ENCODE results near the gene ABR. TPM values are rescaled to one million over a fixed set of nuclear protein-coding genes. Genes with fewer than 3 reads are reported as not detected.

Gene ABR
- total and polyA plus RNA-seq, 2 of the 13 experiments (the other 11 are each of a cell fraction or from before 2014, with no cell fraction given) = 12.4 to 40.4 TPM

GRCh38 chr17:954431-955164 lies 225.2 kb downstream of the ABR start (continued):
- TF ChIP-seq ZNF816 (CRISPR knock-in tag; IDR thresholded peaks at IDR 0.05; ENCODE audit: borderline replicate concordance) (no peak), TIGD3 (CRISPR knock-in tag; IDR thresholded peaks at IDR 0.05; ENCODE audit: borderline replicate concordance) (no peak), CBX1 (IDR thresholded peaks at IDR 0.05; ENCODE audit: low read depth) (no peak), ATF2 (CRISPR knock-in tag; IDR thresholded peaks at IDR 0.05) (peak; percentile 63; the same call in 1 of the 2 replicates), ZNF280D (CRISPR knock-in tag; IDR thresholded peaks at IDR 0.05) (0 out of 2 replicates have a peak, but pooled peaks have one; percentile 31), SETDB1 (CRISPR knock-in tag; IDR thresholded peaks at IDR 0.05; ENCODE audit: borderline replicate concordance) (no peak), AKAP8 (CRISPR knock-in tag; IDR thresholded peaks at IDR 0.05) (no peak), POLR2G (IDR thresholded peaks at IDR 0.05; ENCODE audit: low read depth, low read length) (no peak), CREBL2 (CRISPR knock-in tag; IDR thresholded peaks at IDR 0.05; ENCODE audit: borderline replicate concordance) (no peak), CENPT (CRISPR knock-in tag; IDR thresholded peaks at IDR 0.05; ENCODE audit: low read depth) (no peak), ZNF670 (CRISPR knock-in tag; IDR thresholded peaks at IDR 0.05; ENCODE audit: borderline replicate concordance) (no peak), ZNF432 (CRISPR knock-in tag; IDR thresholded peaks at IDR 0.05; ENCODE audit: borderline replicate concordance) (no peak), HOXA7 (CRISPR knock-in tag; IDR thresholded peaks at IDR 0.05) (no peak), HDAC2 (CRISPR knock-in tag; IDR thresholded peaks at IDR 0.05) (peak; percentile 70; the same call in 1 of the 2 replicates), ZKSCAN1 (IDR thresholded peaks at IDR 0.05; ENCODE audit: low read length) (no peak), GTF2F1 (IDR thresholded peaks at IDR 0.05; ENCODE audit: low read length) (no peak), HIC2 (CRISPR knock-in tag; IDR thresholded peaks at IDR 0.05; ENCODE audit: low read depth) (no peak), ZNF235 (CRISPR knock-in tag; IDR thresholded peaks at IDR 0.05; ENCODE audit: borderline replicate concordance) (no peak), PITX1 (CRISPR knock-in tag; IDR thresholded peaks at IDR 0.05) (peak; percentile 40; the same call in 1 of the 2 replicates), REPIN1 (CRISPR knock-in tag; IDR thresholded peaks at IDR 0.05; ENCODE audit: borderline replicate concordance, low read depth) (no peak), GFI1 (CRISPR knock-in tag; IDR thresholded peaks at IDR 0.05; ENCODE audit: borderline replicate concordance) (no peak)
